ENCODE data around the gene ELF1.
"Not testable (repeated sequence)": the region's sequence is repeated elsewhere in the genome, so short reads cannot be mapped to it uniquely, and the experiment has no call there.

DNA sequence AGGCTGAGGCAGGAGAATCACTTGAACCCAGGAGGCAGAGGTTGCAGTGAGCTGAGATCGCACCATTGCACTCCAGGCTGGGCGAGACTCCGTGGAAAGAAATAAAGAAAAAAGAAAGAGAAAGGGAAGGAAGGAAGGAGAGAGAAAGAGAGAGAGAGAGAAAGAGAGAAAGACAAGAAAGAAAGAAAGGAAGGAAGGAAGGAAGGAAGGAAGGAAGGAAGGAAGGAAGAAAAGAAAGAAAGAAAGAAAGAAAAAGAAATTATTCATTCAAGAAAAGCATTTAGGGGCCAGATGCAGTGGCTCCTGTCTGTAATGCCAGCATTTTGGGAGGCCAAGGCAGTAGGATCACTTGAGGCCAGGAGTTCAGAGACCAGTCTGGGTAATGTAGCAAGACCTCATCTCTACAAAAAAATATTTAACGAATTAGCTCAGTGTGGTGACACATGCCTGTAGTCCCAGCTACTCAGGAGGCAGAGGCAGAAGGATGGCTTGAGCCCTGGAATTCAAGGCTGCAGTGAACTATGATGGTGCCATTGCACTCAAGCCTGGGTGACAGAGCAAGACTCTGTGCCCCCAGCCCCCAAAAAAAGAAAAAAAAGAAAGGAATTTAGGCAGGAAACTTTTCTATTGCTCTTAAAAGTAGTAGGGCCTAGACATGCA lies 109.4 kb downstream of the ELF1 start:
- TF ChIP-seq, protein P1, sequence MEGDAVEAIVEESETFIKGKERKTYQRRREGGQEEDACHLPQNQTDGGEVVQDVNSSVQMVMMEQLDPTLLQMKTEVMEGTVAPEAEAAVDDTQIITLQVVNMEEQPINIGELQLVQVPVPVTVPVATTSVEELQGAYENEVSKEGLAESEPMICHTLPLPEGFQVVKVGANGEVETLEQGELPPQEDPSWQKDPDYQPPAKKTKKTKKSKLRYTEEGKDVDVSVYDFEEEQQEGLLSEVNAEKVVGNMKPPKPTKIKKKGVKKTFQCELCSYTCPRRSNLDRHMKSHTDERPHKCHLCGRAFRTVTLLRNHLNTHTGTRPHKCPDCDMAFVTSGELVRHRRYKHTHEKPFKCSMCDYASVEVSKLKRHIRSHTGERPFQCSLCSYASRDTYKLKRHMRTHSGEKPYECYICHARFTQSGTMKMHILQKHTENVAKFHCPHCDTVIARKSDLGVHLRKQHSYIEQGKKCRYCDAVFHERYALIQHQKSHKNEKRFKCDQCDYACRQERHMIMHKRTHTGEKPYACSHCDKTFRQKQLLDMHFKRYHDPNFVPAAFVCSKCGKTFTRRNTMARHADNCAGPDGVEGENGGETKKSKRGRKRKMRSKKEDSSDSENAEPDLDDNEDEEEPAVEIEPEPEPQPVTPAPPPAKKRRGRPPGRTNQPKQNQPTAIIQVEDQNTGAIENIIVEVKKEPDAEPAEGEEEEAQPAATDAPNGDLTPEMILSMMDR (IDR thresholded peaks at IDR 0.05), result not testable (repeated sequence)
- not testable (repeated sequence) for TF ChIP-seq POLR2AphosphoS5 (IDR thresholded peaks at IDR 0.05)
